ENCODE data around the gene NUDT16L1. TPM values are rescaled to one million over a fixed set of nuclear protein-coding genes. Genes with fewer than 3 reads are reported as not detected.

Gene NUDT16L1
- total RNA-seq, 2 donors from 2014 or later, result 57.4 to 75.3 TPM

GRCh38 chr16:4654011-4654963, 39.1 kb upstream of the NUDT16L1 start:
- TF ChIP-seq CTCF (IDR thresholded peaks at IDR 0.05) (no peak), POLR2AphosphoS5 (IDR thresholded peaks at IDR 0.05) (no peak), POLR2A (IDR thresholded peaks at IDR 0.05) (no peak)
- intact Hi-C loops (cut with DNase I), result no loop called here
- Histone ChIP-seq H3K27ac (no peak overlapping the region), H3K4me1 (replicated peaks) (peaks cover 2% of the 10 kb centered on the region), H3K9me3 (no peaks in the 10 kb centered on the region), H3K4me3 (no peak overlapping the region), H3K27me3 (replicated peaks; ENCODE audit: insufficient read depth) (no peaks in the 10 kb centered on the region), H3K36me3 (peaks cover 6 to 14% of the 10 kb centered on the region in 2 donors)
- DNase-seq (ENCODE audit: low spot score), result no peak
- WGBS, result 63% methylated on average over 15 of the region's 16 CpGs

GRCh38 chr16:4654964-4655590, 38.3 kb upstream of the NUDT16L1 start:
- 88% methylated on average over 10 of the region's 12 CpGs for WGBS
- TF ChIP-seq POLR2AphosphoS5 (IDR thresholded peaks at IDR 0.05) (no peak), POLR2A (IDR thresholded peaks at IDR 0.05) (no peak), CTCF (IDR thresholded peaks at IDR 0.05) (no peak)
- intact Hi-C loops (cut with DNase I), result no loop called here
- Histone ChIP-seq H3K4me1 (replicated peaks) (peaks cover 2% of the 10 kb centered on the region), H3K4me3 (no peak overlapping the region), H3K27me3 (replicated peaks; ENCODE audit: insufficient read depth) (no peaks in the 10 kb centered on the region), H3K36me3 (peaks cover 6 to 14% of the 10 kb centered on the region in 2 donors), H3K9me3 (no peaks in the 10 kb centered on the region), H3K27ac (no peak overlapping the region)
- DNase-seq (ENCODE audit: low spot score), result no peak

DNA sequence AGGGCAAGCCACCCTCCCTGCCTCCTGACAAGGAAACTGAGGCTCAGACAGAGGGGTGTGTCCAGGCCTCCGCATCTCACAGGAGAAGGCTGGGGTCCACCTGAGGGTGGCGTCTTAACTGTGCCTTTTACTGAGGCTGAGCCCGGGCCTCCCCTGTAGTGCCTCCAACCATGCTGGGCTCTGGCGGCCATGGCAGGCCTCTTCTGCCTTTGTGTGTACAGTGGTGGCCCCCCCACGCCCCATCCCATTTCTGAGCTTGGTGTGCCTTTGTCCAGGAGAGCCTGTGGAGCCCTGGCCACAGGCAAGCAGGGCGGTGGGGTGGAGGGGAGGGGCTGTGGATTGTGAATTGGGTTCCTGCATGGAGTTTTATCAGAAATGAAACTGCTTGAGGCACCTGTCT, 37.6 kb upstream of the NUDT16L1 start:
- H3K36me3 ChIP-seq, result peaks cover 6 to 14% of the 10 kb centered on the region in 2 donors
- WGBS, result 95% methylated on average over 4 of the region's 6 CpGs
- no peak for DNase-seq (ENCODE audit: low spot score)

GRCh38 chr16:4656221-4656620, 37.1 kb upstream of the NUDT16L1 start:
- H3K27ac ChIP-seq, result no peak overlapping the region
- peaks cover 2% of the 10 kb centered on the region for H3K4me1 ChIP-seq (replicated peaks)
- intact Hi-C loops (cut with DNase I), result no loop called here
- H3K36me3 ChIP-seq, result peaks cover 6 to 12% of the 10 kb centered on the region in 2 donors
- no peak overlapping the region for H3K4me3 ChIP-seq
- no peak for TF ChIP-seq POLR2AphosphoS5 (IDR thresholded peaks at IDR 0.05)
- TF ChIP-seq CTCF (IDR thresholded peaks at IDR 0.05), result no peak
- TF ChIP-seq POLR2A (IDR thresholded peaks at IDR 0.05), result no peak
- WGBS, result 98% methylated on average over 12 of the region's 12 CpGs
- DNase-seq (ENCODE audit: low spot score), result no peak
- no peaks in the 10 kb centered on the region for H3K27me3 ChIP-seq (replicated peaks; ENCODE audit: insufficient read depth)
- H3K9me3 ChIP-seq, result no peaks in the 10 kb centered on the region

More for the DNA sequence above, 37.6 kb upstream of the NUDT16L1 start:
- H3K27me3 ChIP-seq (replicated peaks; ENCODE audit: insufficient read depth), result no peaks in the 10 kb centered on the region
- H3K4me1 ChIP-seq (replicated peaks), result peaks cover 2% of the 10 kb centered on the region
- H3K27ac ChIP-seq, result no peak overlapping the region
- intact Hi-C loops (cut with DNase I), result no loop called here
- TF ChIP-seq POLR2AphosphoS5 (IDR thresholded peaks at IDR 0.05), result no peak
- TF ChIP-seq CTCF (IDR thresholded peaks at IDR 0.05), result no peak
- no peak for TF ChIP-seq POLR2A (IDR thresholded peaks at IDR 0.05)
- H3K4me3 ChIP-seq, result no peak overlapping the region
- H3K9me3 ChIP-seq, result no peaks in the 10 kb centered on the region
